Measurements from ENCODE around the gene MCTP2. TPM values are rescaled to one million over a fixed set of nuclear protein-coding genes. Genes with fewer than 3 reads are reported as not detected.

The MCTP2 gene
- total RNA-seq, 1 experiment from 2014 or later = 0.15 TPM

DNA sequence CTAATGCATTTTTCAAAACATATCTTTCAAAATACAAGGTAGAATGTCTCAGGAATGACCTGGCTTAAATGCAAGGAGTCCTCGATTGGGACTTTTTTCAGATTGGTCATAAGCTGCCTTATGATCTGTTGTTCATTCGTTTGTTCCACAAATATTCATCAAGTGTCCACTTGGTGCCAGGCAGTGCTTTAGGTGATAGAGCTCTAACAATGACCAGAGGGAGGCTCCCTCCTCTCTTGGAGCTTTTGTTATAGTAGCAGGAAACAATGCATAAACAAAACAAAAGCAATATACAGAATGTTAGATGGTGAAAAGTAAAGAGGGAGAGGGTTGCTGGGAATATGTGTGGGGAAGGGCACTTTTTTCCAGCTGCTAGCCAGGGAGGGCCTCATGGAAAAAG is 156.1 kb downstream of the MCTP2 start:
- no peak overlapping the region for H3K4me3 ChIP-seq (ENCODE audit: low read depth in 2 of 2, low read length in 2 of 2)
- H3K36me3 ChIP-seq (ENCODE audit: control insufficient read depth, insufficient read depth, low read length) = no peaks in the 10 kb centered on the region
- DNase-seq (ENCODE audit: low read depth, low spot score) = no peak
- H3K9me3 ChIP-seq (ENCODE audit: control insufficient read depth, insufficient read depth, low read depth, low read length) = no peaks in the 10 kb centered on the region
- no peak overlapping the region for H3K27ac ChIP-seq (ENCODE audit: low read length)
- H3K4me1 ChIP-seq (ENCODE audit: control insufficient read depth, insufficient read depth, low read length) = no peaks in the 10 kb centered on the region
- in situ Hi-C loops (cut with HindIII; ENCODE audit: low pct_unique_long_range_greater_than_20kb, low sequenced_read_pairs) (no loop called here), intact Hi-C loops (cut with micrococcal nuclease; ENCODE audit: unreplicated experiment) (no loop called here)
- ATAC-seq = no peak
- CTCF ChIA-PET = no interaction called here
- no peak for TF ChIP-seq CTCF (IDR thresholded peaks at IDR 0.05)
- no peak for TF ChIP-seq POLR2AphosphoS5 (IDR thresholded peaks at IDR 0.05; ENCODE audit: low read depth, low read length)
- no peak for TF ChIP-seq SIN3A (IDR thresholded peaks at IDR 0.05; ENCODE audit: borderline replicate concordance, insufficient read depth, low read depth, low read length)
- TF ChIP-seq TCF7L2 (IDR thresholded peaks at IDR 0.05; ENCODE audit: low read depth, low read length) = no peak
- TF ChIP-seq REST (IDR thresholded peaks at IDR 0.05; ENCODE audit: insufficient read depth in 1 of 2, low read depth in 2 of 2, low read length in 1 of 2) = no peak
- POLR2A ChIA-PET = no interaction called here
- H3K27me3 ChIP-seq (ENCODE audit: control insufficient read depth, insufficient read depth, low read length) = no peaks in the 10 kb centered on the region
- BruUV-seq (replicated peaks) = no TSS peak

GRCh38 chr15:94387849-94388441 is 156.6 kb downstream of the MCTP2 start:
- Histone ChIP-seq H3K27me3 (ENCODE audit: control insufficient read depth, insufficient read depth, low read length) (no peaks in the 10 kb centered on the region), H3K36me3 (ENCODE audit: control insufficient read depth, insufficient read depth, low read length) (no peaks in the 10 kb centered on the region), H3K9me3 (ENCODE audit: control insufficient read depth, insufficient read depth, low read depth, low read length) (no peaks in the 10 kb centered on the region), H3K4me1 (ENCODE audit: control insufficient read depth, insufficient read depth, low read length) (no peaks in the 10 kb centered on the region), H3K4me3 (ENCODE audit: low read depth in 2 of 2, low read length in 2 of 2) (no peak overlapping the region), H3K27ac (ENCODE audit: low read length) (no peak overlapping the region)
- CTCF ChIA-PET = no interaction called here
- intact Hi-C loops (cut with micrococcal nuclease; ENCODE audit: unreplicated experiment) (no loop called here), in situ Hi-C loops (cut with HindIII; ENCODE audit: low pct_unique_long_range_greater_than_20kb, low sequenced_read_pairs) (no loop called here)
- DNase-seq (ENCODE audit: low read depth, low spot score) = no peak
- POLR2A ChIA-PET = no interaction called here
- no peak for ATAC-seq
- TF ChIP-seq SIN3A (IDR thresholded peaks at IDR 0.05; ENCODE audit: borderline replicate concordance, insufficient read depth, low read depth, low read length) (no peak), CTCF (IDR thresholded peaks at IDR 0.05) (no peak), POLR2AphosphoS5 (IDR thresholded peaks at IDR 0.05; ENCODE audit: low read depth, low read length) (no peak), TCF7L2 (IDR thresholded peaks at IDR 0.05; ENCODE audit: low read depth, low read length) (no peak), REST (IDR thresholded peaks at IDR 0.05; ENCODE audit: insufficient read depth in 1 of 2, low read depth in 2 of 2, low read length in 1 of 2) (no peak)
- BruUV-seq (replicated peaks) = no TSS peak

Data from Panc1 (cell line).